ENCODE data around the gene APAF1.

GRCh38 chr12:98610596-98610995, 34.5 kb upstream of the APAF1 start:
- no peak for TF ChIP-seq POLR2A (IDR thresholded peaks at IDR 0.05)
- TF ChIP-seq CTCF (IDR thresholded peaks at IDR 0.05): no peak
- TF ChIP-seq POLR2AphosphoS5 (IDR thresholded peaks at IDR 0.05): no peak
- TF ChIP-seq EP300 (IDR thresholded peaks at IDR 0.05): no peak

Measured in gastroesophageal sphincter (tissue), 3 donors.